ENCODE measurements around the gene KNDC1.

DNA sequence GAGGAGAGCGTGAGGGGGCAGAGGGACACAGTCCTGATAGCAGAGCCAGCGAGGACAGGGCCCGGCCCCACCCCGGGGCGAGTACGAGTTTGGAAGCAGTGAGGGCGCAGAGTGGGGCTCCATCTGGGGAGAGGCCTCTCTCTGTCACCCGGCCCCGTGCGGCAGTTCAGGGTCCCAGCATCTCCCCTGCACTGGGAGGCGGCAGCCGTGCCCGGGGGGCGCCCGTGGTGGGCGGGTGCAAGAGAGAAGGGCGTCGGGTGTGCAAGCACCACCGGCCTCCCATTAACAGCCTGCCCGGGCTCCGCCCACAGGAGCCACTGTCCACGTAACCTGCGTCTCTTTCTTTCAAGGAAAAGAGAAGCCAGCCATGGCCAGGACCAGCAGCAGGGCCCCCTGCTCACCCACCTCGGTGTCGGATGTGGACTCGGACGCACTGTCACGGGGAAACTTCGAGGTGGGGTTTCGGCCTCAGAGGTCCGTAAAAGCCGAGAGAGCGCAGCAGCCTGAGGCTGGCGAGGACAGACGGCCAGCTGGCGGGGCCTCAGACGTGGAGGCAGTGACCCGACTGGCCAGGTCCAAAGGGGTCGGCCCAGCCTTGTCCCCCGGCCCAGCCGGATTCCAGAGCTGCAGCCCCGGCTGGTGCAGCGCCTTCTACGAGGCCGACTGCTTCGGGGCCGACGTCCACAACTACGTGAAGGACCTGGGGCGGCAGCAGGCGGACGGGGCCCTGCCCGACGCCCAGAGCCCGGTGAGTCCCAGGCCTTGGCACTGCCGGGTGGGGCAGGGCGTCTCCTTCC is 41.3 kb downstream of the KNDC1 start:
- TF ChIP-seq GATA2 (IDR thresholded peaks at IDR 0.05; ENCODE audit: low read depth, low read length) (no peak), GATA3 (IDR thresholded peaks at IDR 0.05; ENCODE audit: low read depth, low read length) (no peak)

All from SH-SY5Y (cell line).